ENCODE measurements around the gene DTNB.

GRCh38 chr2:25534455-25534854, 138.9 kb downstream of the DTNB start:
- TF ChIP-seq CTCF (conservative IDR thresholded peaks at IDR 0.05) (no peak), EZH2 (IDR thresholded peaks at IDR 0.05; ENCODE audit: low read depth) (no peak)

All from PC-9 (cell line).